Natural killer cell (primary cell): ENCODE measurements around the gene ONECUT1. TPM values are rescaled to one million over a fixed set of nuclear protein-coding genes. Genes with fewer than 3 reads are reported as not detected.

ENCODE experiments used
- ATAC-seq, 3 donors: fragments of 150-1000 bp in 2 of 3; fragments of 200-7000 bp in 1 of 3; cut with Tn5 transposase; 1 replicate in 1 of 3; 2 replicates in 2 of 3; pipeline ENCODE4 v1.10.0; 2021; ENCODE audit warnings: mild to moderate bottlenecking in 2 of 3, moderate library complexity in 2 of 3
- DNase-seq, 2 donors: peaks; one replicate each; pipeline versions ENCODE4 v3.0.0 to v3.0.0-alpha.2; 2013 to 2021; ENCODE audit warnings: mixed read lengths in 1 of 2
- H3K27ac ChIP-seq: one replicate; pipeline ENCODE4 v1.5.1; 2013; ENCODE audit warnings: mild to moderate bottlenecking, low read length
- H3K27me3 ChIP-seq: one replicate; pipeline ENCODE4 v1.6.1; 2013; ENCODE audit warnings: low read length; ENCODE audit not compliant: control insufficient read depth, insufficient read depth
- H3K36me3 ChIP-seq: one replicate; pipeline ENCODE4 v1.6.1; 2013; ENCODE audit warnings: low read length; ENCODE audit not compliant: control insufficient read depth, insufficient read depth
- H3K4me1 ChIP-seq: one replicate; pipeline ENCODE4 v1.6.1; 2013; ENCODE audit warnings: low read length; ENCODE audit not compliant: control insufficient read depth, insufficient read depth
- H3K4me3 ChIP-seq: one replicate; pipeline ENCODE4 v1.5.1; 2013; ENCODE audit warnings: low read length
- H3K9me3 ChIP-seq: one replicate; pipeline ENCODE4 v1.6.1; 2013; ENCODE audit warnings: low read length; ENCODE audit not compliant: control insufficient read depth, insufficient read depth
- H3K27ac Mint-ChIP-seq, 2 donors: one replicate each; pipeline ENCODE4 v1.8.0; 2022; ENCODE audit warnings: mild to moderate bottlenecking in 2 of 2, mixed read lengths in 2 of 2, moderate library complexity in 1 of 2
- H3K27me3 Mint-ChIP-seq, 2 donors: one replicate each; pipeline ENCODE4 v1.8.0; 2022; ENCODE audit warnings: low read depth in 2 of 2, mixed read lengths in 2 of 2
- H3K36me3 Mint-ChIP-seq: one replicate; pipeline ENCODE4 v1.8.0; 2022; ENCODE audit warnings: mixed read lengths
- H3K4me1 Mint-ChIP-seq, 2 donors: one replicate each; pipeline ENCODE4 v1.8.0; 2022; ENCODE audit warnings: mixed read lengths in 2 of 2
- H3K4me3 Mint-ChIP-seq: one replicate; pipeline ENCODE4 v1.8.0; 2022; ENCODE audit warnings: mild to moderate bottlenecking, moderate library complexity, mixed read lengths
- H3K9me3 Mint-ChIP-seq, 2 donors: one replicate each; pipeline ENCODE4 v1.8.0; 2022; ENCODE audit warnings: mixed read lengths in 2 of 2
- WGBS: methylation state at CpG from one replicate; pipeline ENCODE4 v1.1.7; 2013; ENCODE audit warnings: missing lambda C conversion rate; ENCODE audit not compliant: insufficient coverage; 5-methylcytosine and 5-hydroxymethylcytosine counted together
- intact Hi-C: fragments of 100-400 bp; cut with micrococcal nuclease; formaldehyde crosslinking; loops from one replicate; pipeline ENCODE4 v1.14.2; 2022
- total RNA-seq, 4 donors: library from RNA; stranded (reverse); fragments of 120-200 nt in 1 of 4; gene quantifications; one replicate each; pipeline versions ENCODE4 v1.2.3 to v1.2.4, GENCODE V29; 2013 to 2022
- TF ChIP-seq, protein P1 (sequence below): fragments of 200-600 bp; IDR thresholded peaks from one replicate; pipeline ENCODE4 v1.8.0; 2022; ENCODE audit warnings: antibody characterized with exemption

The ONECUT1 gene
- total RNA-seq, 3 donors from 2014 or later (not counting 1 experiment from before 2014, with no cell fraction given): not detected

DNA sequence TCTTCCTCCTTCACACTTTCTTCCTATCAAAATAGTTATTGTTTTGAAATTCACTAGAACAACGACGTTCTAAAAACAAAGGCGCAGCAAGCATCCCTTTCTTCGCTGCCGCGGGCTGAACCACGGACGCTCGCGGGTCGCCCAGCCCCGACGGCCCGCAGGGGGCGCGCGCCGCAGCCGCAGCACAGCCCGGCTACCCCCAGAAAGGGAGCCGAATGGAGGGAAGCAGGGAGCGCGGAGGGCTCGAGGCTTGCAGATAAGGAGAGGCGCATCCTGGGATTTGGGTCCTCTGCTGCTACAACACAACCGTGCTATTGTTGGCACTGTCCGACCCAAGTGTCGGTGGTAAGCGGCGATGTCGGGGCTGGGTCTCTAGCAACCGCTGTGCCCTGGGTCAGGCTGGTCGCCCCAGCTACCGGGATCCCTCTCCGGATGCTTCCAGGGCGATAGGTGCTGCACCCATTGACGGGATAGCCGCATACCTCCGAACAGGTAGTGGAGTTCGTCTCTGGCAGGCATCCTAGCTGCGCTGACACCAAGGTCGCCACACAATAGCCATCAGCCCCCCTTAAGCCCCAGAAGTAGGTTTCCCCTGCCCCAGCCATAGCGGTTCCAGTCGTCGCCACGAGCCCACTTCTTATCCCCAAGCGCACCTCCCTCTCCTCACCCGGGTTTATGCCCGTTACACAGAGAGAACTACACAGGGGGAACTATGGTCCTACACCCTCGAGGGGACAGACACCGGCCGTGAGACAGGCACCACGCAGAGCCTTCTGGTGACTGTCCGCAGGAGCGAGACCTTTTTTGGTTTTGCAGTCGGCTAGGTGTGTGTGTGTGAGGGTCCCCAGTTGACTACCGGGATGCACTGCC is 6.0 kb downstream of the ONECUT1 start:
- intact Hi-C loops: no loop called here
- no peak overlapping the region for H3K27ac ChIP-seq
- H3K36me3 Mint-ChIP-seq: no peaks in the 10 kb centered on the region
- ATAC-seq (peak in 2 of 3 donors; percentile 44 to 68), DNase-seq (peak in 1 of 2 donors; percentile 53)
- no peaks in the 10 kb centered on the region for H3K36me3 ChIP-seq
- TF ChIP-seq, protein P1, sequence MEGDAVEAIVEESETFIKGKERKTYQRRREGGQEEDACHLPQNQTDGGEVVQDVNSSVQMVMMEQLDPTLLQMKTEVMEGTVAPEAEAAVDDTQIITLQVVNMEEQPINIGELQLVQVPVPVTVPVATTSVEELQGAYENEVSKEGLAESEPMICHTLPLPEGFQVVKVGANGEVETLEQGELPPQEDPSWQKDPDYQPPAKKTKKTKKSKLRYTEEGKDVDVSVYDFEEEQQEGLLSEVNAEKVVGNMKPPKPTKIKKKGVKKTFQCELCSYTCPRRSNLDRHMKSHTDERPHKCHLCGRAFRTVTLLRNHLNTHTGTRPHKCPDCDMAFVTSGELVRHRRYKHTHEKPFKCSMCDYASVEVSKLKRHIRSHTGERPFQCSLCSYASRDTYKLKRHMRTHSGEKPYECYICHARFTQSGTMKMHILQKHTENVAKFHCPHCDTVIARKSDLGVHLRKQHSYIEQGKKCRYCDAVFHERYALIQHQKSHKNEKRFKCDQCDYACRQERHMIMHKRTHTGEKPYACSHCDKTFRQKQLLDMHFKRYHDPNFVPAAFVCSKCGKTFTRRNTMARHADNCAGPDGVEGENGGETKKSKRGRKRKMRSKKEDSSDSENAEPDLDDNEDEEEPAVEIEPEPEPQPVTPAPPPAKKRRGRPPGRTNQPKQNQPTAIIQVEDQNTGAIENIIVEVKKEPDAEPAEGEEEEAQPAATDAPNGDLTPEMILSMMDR: peak; percentile 15
- H3K27me3 ChIP-seq: peaks cover 79% of the 10 kb centered on the region
- H3K4me1 ChIP-seq: peaks cover 14% of the 10 kb centered on the region
- 5% methylated on average over 57 of the region's 57 CpGs for WGBS
- H3K9me3 Mint-ChIP-seq: no peaks in the 10 kb centered on the region
- H3K4me3 ChIP-seq: no peak overlapping the region
- peaks cover 7 to 13% of the 10 kb centered on the region in 2 donors for H3K4me1 Mint-ChIP-seq
- H3K27ac Mint-ChIP-seq: no peak overlapping the region
- H3K9me3 ChIP-seq: no peaks in the 10 kb centered on the region
- H3K27me3 Mint-ChIP-seq: peaks cover 56 to 65% of the 10 kb centered on the region in 2 donors
- no peak overlapping the region for H3K4me3 Mint-ChIP-seq

DNA sequence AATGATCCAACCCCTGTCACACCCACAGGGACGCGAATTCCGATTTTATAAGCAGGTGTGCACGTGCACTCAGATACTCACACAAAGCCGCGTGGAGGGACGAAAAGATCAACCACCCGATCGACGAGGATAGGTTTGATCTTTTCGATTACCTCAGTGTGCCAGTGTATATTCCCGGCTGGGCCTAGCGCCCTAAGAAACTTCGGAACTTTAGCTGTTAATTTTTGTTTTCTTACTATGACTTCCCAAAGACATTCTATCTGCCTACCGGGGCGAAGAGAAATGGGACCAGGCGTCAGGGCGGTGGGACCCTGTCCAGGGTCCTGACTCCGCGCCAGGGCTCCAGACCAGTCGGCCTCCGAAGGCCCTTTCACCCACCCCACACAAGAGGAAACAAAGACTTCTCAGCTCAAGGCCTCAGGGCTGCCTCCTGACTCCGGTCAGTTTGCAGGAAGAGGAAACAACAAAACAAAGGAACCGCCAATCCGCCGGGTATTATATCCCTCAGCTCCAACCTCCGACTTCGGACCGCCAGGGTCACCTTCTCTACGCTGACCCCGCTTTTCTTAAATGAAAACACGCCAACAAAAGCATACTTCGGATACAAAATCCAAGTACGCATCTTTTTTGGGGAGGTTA is 6.8 kb downstream of the ONECUT1 start:
- no peaks in the 10 kb centered on the region for H3K36me3 Mint-ChIP-seq
- Histone ChIP-seq H3K9me3 (no peaks in the 10 kb centered on the region), H3K27me3 (peaks cover 73% of the 10 kb centered on the region), H3K27ac (no peak overlapping the region), H3K36me3 (no peaks in the 10 kb centered on the region), H3K4me3 (no peak overlapping the region), H3K4me1 (peaks cover 11% of the 10 kb centered on the region)
- intact Hi-C loops: no loop called here
- WGBS: 11% methylated on average over 28 of the region's 34 CpGs
- no peak overlapping the region for H3K27ac Mint-ChIP-seq
- no peaks in the 10 kb centered on the region for H3K9me3 Mint-ChIP-seq
- DNase-seq: no peak
- peaks cover 7 to 13% of the 10 kb centered on the region in 2 donors for H3K4me1 Mint-ChIP-seq
- H3K4me3 Mint-ChIP-seq: no peak overlapping the region
- H3K27me3 Mint-ChIP-seq: peaks cover 57 to 61% of the 10 kb centered on the region in 2 donors
- ATAC-seq: peak in 1 of 3 donors; percentile 41
- TF ChIP-seq, protein P1: no peak

DNA sequence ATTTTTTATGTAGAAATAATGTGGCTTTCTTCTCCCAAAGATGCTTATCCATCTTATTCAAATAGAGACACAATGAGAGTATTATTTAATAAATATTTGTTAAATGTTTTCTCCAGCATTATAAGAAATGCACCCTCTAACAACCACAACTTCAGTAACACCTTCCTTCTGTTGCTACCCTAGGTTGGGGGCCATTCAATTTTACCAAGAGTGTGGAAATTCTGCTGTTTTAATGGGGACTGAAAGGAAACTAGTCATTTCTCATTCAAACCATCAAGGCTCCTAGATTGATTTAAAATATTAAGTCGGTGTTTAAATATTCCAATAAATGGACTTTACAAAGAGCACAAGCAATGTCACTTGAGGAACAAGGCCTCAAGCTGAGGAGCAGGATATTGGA is 7.6 kb downstream of the ONECUT1 start:
- no peaks in the 10 kb centered on the region for H3K9me3 Mint-ChIP-seq
- Histone ChIP-seq H3K36me3 (no peaks in the 10 kb centered on the region), H3K4me1 (peaks cover 11% of the 10 kb centered on the region), H3K4me3 (no peak overlapping the region), H3K9me3 (no peaks in the 10 kb centered on the region), H3K27ac (no peak overlapping the region), H3K27me3 (peaks cover 68% of the 10 kb centered on the region)
- intact Hi-C loops: no loop called here
- ATAC-seq (no peak), DNase-seq (no peak)
- no peaks in the 10 kb centered on the region for H3K36me3 Mint-ChIP-seq
- H3K4me3 Mint-ChIP-seq: no peak overlapping the region
- TF ChIP-seq, protein P1: no peak
- H3K4me1 Mint-ChIP-seq: peaks cover 7 to 13% of the 10 kb centered on the region in 2 donors
- H3K27me3 Mint-ChIP-seq: peaks cover 54 to 60% of the 10 kb centered on the region in 2 donors
- no CpG with 5 or more reads among the region's 1 CpG for WGBS
- H3K27ac Mint-ChIP-seq: no peak overlapping the region
